CD4-positive, alpha-beta memory T cell (primary cell): ENCODE results near the gene EMC9. TPM values are rescaled to one million over a fixed set of nuclear protein-coding genes. Genes with fewer than 3 reads are reported as not detected.

Source experiments
- CTCF ChIA-PET: fragments of 350-600 bp; sonication (Branson Sonifier 250); formaldehyde crosslinking; loops from one replicate; lab custom pipeline; 2021; ENCODE audit warnings: inconsistent platforms; ENCODE audit not compliant: partially characterized antibody; lab: Charles Lee
- POLR2A ChIA-PET: fragments of 350-600 bp; sonication (Branson Sonifier 250); formaldehyde crosslinking; loops from one replicate; lab custom pipeline; 2021; ENCODE audit not compliant: partially characterized antibody; lab: Charles Lee
- DNase-seq, 5 donors: peaks; one replicate each; pipeline versions ENCODE4 v3.0.0 to v3.0.0-alpha.2; 2020 to 2022; ENCODE audit warnings: mixed read lengths in 1 of 5
- H3K27ac ChIP-seq: one replicate; pipeline ENCODE4 v1.7.0; 2013; ENCODE audit warnings: low read depth, low read length
- H3K27me3 ChIP-seq: 2 replicates; pipeline ENCODE4 v1.7.0; 2013; ENCODE audit warnings: mild to moderate bottlenecking, low read length, moderate library complexity; ENCODE audit not compliant: insufficient read depth
- H3K36me3 ChIP-seq: 2 replicates; pipeline ENCODE4 v1.7.0; 2013; ENCODE audit warnings: mild to moderate bottlenecking, low read length, moderate library complexity; ENCODE audit not compliant: insufficient read depth
- H3K4me1 ChIP-seq: 2 replicates; pipeline ENCODE4 v1.7.0; 2013; ENCODE audit warnings: mild to moderate bottlenecking, low read length, moderate library complexity; ENCODE audit not compliant: insufficient read depth
- H3K4me3 ChIP-seq, 2 donors: one replicate each; pipeline ENCODE4 v1.7.0; 2013; ENCODE audit warnings: low read length in 2 of 2, mild to moderate bottlenecking in 1 of 2
- H3K9me3 ChIP-seq, 2 donors: one replicate each; pipeline ENCODE4 v1.7.0; 2013; ENCODE audit warnings: low read length in 2 of 2, control low read depth in 1 of 2; ENCODE audit not compliant: control insufficient read depth in 1 of 2
- H3K27ac Mint-ChIP-seq, 7 donors: one replicate each; pipeline ENCODE4 v1.8.0; 2020 to 2021; ENCODE audit warnings: mixed read lengths in 7 of 7, mild to moderate bottlenecking in 6 of 7, inconsistent platforms in 3 of 7, moderate library complexity in 3 of 7
- H3K27me3 Mint-ChIP-seq, 2 donors: one replicate each; pipeline ENCODE4 v1.8.0; 2020 to 2021; ENCODE audit warnings: mixed read lengths in 2 of 2
- H3K36me3 Mint-ChIP-seq, 2 donors: one replicate each; pipeline ENCODE4 v1.8.0; 2020 to 2021; ENCODE audit warnings: mixed read lengths in 2 of 2, inconsistent platforms in 1 of 2, mild to moderate bottlenecking in 1 of 2
- H3K4me1 Mint-ChIP-seq, 4 donors: one replicate each; pipeline ENCODE4 v1.8.0; 2020 to 2021; ENCODE audit warnings: mixed read lengths in 4 of 4, mild to moderate bottlenecking in 1 of 4
- H3K4me3 Mint-ChIP-seq, 8 donors: one replicate each; pipeline ENCODE4 v1.8.0; 2020 to 2021; ENCODE audit warnings: mixed read lengths in 8 of 8, mild to moderate bottlenecking in 7 of 8, moderate library complexity in 6 of 8, inconsistent platforms in 3 of 8
- H3K9me3 Mint-ChIP-seq, 8 donors: one replicate each; pipeline ENCODE4 v1.8.0; 2020 to 2021; ENCODE audit warnings: mixed read lengths in 8 of 8, mild to moderate bottlenecking in 5 of 8, inconsistent platforms in 3 of 8, moderate library complexity in 1 of 8
- intact Hi-C: fragments of 100-400 bp; cut with micrococcal nuclease; formaldehyde crosslinking; loops from one replicate; pipeline ENCODE4 v1.15.1; 2023
- polyA plus RNA-seq, 2 donors: library from polyadenylated mRNA; unstranded; fragments of 300-500 nt; fragmentation: Illumina TruSeq; gene quantifications; one replicate each; pipeline ENCODE4 v1.2.3, GENCODE V29; 2021
- total RNA-seq, 2 experiments: library from RNA; stranded (reverse); gene quantifications; one replicate each; pipeline ENCODE4 v1.2.3, GENCODE V29; 2021

The EMC9 gene, protein sequence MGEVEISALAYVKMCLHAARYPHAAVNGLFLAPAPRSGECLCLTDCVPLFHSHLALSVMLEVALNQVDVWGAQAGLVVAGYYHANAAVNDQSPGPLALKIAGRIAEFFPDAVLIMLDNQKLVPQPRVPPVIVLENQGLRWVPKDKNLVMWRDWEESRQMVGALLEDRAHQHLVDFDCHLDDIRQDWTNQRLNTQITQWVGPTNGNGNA
- 10 to 100 TPM; 33.0 to 33.9 TPM for total RNA-seq
- 10 to 100 TPM; 11.4 to 13.6 TPM for polyA plus RNA-seq

DNA sequence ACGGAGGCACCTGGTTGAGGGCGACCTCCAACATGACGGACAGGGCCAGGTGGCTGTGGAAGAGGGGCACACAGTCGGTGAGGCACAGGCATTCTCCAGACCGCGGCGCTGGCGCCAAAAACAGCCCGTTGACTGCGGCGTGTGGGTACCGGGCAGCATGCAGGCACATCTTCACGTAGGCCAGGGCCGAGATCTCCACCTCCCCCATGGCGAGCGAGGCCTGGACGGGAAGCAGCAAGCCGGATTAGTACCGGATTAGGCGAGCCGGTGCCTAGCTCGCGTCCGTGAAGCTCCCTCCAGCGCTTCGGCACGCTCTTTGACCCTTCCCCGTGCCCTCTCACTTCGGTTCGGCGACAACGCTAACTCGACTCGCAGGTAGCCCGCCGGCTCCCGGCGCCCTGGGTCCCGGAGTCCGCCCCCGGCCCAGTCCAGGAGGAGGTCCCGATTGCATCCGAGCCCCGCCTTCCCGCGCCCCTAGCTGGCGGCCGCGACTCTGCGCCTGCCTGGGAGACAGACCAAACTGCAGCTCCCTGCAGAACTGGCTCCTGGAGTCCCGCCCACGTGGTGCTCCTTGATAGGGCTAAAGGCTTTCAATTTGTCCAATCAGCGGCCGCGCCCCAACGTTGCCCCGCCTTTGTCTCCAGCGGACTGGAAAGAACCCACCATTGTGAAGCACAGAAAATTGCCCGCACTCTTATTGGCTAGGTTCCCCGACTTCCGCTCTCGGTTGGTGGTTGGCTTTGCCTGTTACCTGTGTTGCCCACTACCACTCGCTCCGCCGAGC is at the start of gene EMC9:
EMC9 (minus strand) TSS at position 495 of the 784 bp plus-strand sequence; CDS start at position 208, 287 bp downstream.
- peaks cover 38 to 94% (median 61%) of the 10 kb centered on the region in 4 donors for H3K4me1 Mint-ChIP-seq
- DNase-seq, result peak; percentile 98 to 100 (median 99)
- H3K4me1 ChIP-seq, result peaks cover 74% of the 10 kb centered on the region
- H3K27me3 Mint-ChIP-seq, result no peaks in the 10 kb centered on the region
- peaks cover 0 to 2% (median 0%) of the 10 kb centered on the region in 8 donors for H3K9me3 Mint-ChIP-seq
- H3K27ac Mint-ChIP-seq, result peak within 1 kb of the TSS; percentile 76 to 95 (median 94)
- peak within 1 kb of the TSS; percentile 83 to 91 for H3K4me3 ChIP-seq
- intact Hi-C loops, result loop anchor here (1.0 to 10.0 kb wide), 5 partner anchors 20 to 92 kb away; partner anchors contain the start of genes CHMP4A, DCAF11, GMPR2 and IRF9
- H3K4me3 Mint-ChIP-seq, result peak within 1 kb of the TSS; percentile 85 to 97 (median 94)
- ChIA-PET CTCF (interaction anchor here (0.9 to 2.2 kb wide), 10 partner anchors 9 to 290 kb away, joined by 3 to 19 read pairs (median 4); partner anchors contain the start of genes DCAF11, IRF9, NRL and TINF2), POLR2A (interaction anchor here (0.6 to 16.1 kb wide), 23 partner anchors 9 to 170 kb away, joined by 3 to 347 read pairs (median 4); partner anchors contain the start of genes CHMP4A, DCAF11, IPO4 and IRF9)
- no peaks in the 10 kb centered on the region for H3K27me3 ChIP-seq
- H3K9me3 ChIP-seq, result no peaks in the 10 kb centered on the region
- H3K27ac ChIP-seq, result peak within 1 kb of the TSS; percentile 77
- peaks cover 28 to 67% of the 10 kb centered on the region in 2 donors for H3K36me3 Mint-ChIP-seq
- peaks cover 50% of the 10 kb centered on the region for H3K36me3 ChIP-seq

DNA sequence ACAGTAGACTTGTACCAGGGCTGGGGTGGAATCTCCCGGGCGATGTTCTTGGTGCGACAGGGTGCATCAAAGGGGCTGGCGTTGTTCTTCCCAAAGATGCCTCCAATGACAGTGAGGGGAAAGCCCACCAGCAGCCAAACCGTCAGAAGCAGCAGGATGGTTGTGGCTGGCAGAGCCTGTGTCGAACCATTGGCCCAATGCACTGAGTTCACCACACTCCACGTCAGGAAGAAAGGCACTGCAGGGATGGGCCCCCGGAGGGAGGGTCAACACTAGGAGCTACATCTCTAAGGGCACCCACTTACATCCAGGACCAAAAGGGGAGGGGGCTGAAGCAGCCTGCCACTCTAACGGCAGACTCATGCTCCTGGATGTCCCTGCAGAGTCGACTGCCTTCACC is 49.0 kb upstream of the EMC9 start:
- Histone ChIP-seq H3K27me3 (no peaks in the 10 kb centered on the region), H3K36me3 (peaks cover 28% of the 10 kb centered on the region), H3K4me3 (no peak overlapping the region), H3K4me1 (peaks cover 36% of the 10 kb centered on the region), H3K9me3 (no peaks in the 10 kb centered on the region), H3K27ac (no peak overlapping the region)
- peaks cover 32 to 69% (median 50%) of the 10 kb centered on the region in 4 donors for H3K4me1 Mint-ChIP-seq
- POLR2A ChIA-PET, result interaction anchor here (1.3 kb wide), 1 partner anchor 52 kb away, joined by 3 read pairs; the partner anchor contains the start of gene TINF2
- peak in 1 of 5 donors; percentile 37 for DNase-seq
- H3K36me3 Mint-ChIP-seq, result peaks cover 14 to 52% of the 10 kb centered on the region in 2 donors
- intact Hi-C loops, result no loop called here
- H3K27me3 Mint-ChIP-seq, result no peaks in the 10 kb centered on the region
- CTCF ChIA-PET, result interaction anchor here (1.1 to 1.4 kb wide), 2 partner anchors 29 to 118 kb away, joined by 3 read pairs; partner anchors contain the start of genes CIDEB and IRF9
- peak overlapping the region in 6 of 7 donors; percentile 32 to 96 (median 86) for H3K27ac Mint-ChIP-seq
- H3K9me3 Mint-ChIP-seq, result no peaks in the 10 kb centered on the region
- H3K4me3 Mint-ChIP-seq, result no peak overlapping the region

DNA sequence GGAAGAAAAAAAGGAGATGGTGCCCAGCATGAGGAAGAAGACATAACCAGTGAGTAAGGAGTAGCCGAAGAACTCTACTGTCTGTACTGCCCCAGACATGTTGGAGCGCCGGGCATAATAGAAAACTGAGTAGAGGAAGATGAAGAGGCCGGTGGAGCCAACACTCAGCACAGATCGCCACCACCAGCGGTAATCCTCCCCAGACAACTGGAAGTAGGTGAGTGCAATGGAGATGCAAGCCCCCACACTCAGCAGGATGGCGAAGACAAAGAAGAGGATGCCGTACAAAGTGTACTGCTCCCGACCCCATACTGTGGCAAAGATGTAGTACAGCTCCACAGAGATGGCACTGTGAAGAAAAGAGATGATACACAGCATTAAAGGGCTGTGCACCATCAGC is 48.1 kb upstream of the EMC9 start:
- Histone ChIP-seq H3K27ac (peak overlapping the region; percentile 80), H3K36me3 (peaks cover 38% of the 10 kb centered on the region), H3K4me1 (peaks cover 30% of the 10 kb centered on the region), H3K27me3 (no peaks in the 10 kb centered on the region), H3K4me3 (no peak overlapping the region), H3K9me3 (no peaks in the 10 kb centered on the region)
- POLR2A ChIA-PET, result interaction anchor here (0.9 to 5.6 kb wide), 21 partner anchors 10 to 150 kb away, joined by 3 to 75 read pairs (median 6); partner anchors contain the start of genes CHMP4A, DCAF11, GMPR2 and IRF9
- DNase-seq, result no peak
- CTCF ChIA-PET, result interaction anchor here (0.6 to 3.9 kb wide), 9 partner anchors 24 to 119 kb away, joined by 3 to 15 read pairs (median 4); partner anchors contain the start of genes CHMP4A, CIDEB, IRF9 and MDP1
- Mint-ChIP-seq H3K9me3 (no peaks in the 10 kb centered on the region), H3K27ac (peak overlapping the region; percentile 93 to 96 (median 96)), H3K27me3 (no peaks in the 10 kb centered on the region), H3K4me1 (peaks cover 26 to 63% (median 43%) of the 10 kb centered on the region in 4 donors), H3K36me3 (peaks cover 14 to 47% of the 10 kb centered on the region in 2 donors), H3K4me3 (peak overlapping the region in 1 of 8 donors; percentile 96)
- intact Hi-C loops, result loop anchor here (2.0 kb wide), 1 partner anchor 53 kb away; the partner anchor contains the start of gene TINF2

DNA sequence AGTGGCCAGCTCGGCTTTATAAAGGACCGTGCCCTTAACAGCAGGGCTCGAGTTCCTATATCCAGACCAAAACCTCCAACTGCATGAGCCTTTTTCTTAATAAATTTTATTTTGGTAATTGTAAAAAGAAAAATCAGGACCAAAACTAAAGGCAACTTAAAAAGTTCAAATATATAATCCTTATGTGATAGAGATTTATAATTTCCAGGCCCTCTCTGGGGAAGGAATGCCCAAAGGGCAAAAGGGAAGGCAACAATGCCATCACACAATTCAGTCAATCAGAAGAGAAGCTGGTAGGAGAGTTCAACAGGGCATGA is 47.6 kb upstream of the EMC9 start:
- Mint-ChIP-seq H3K4me3 (peak overlapping the region in 7 of 8 donors; percentile 91 to 96 (median 93)), H3K27me3 (no peaks in the 10 kb centered on the region), H3K27ac (peak overlapping the region; percentile 93 to 96 (median 96)), H3K36me3 (peaks cover 14 to 47% of the 10 kb centered on the region in 2 donors), H3K4me1 (peaks cover 22 to 59% (median 38%) of the 10 kb centered on the region in 4 donors), H3K9me3 (no peaks in the 10 kb centered on the region)
- Histone ChIP-seq H3K27me3 (no peaks in the 10 kb centered on the region), H3K4me1 (peaks cover 26% of the 10 kb centered on the region), H3K36me3 (peaks cover 42% of the 10 kb centered on the region), H3K4me3 (no peak overlapping the region), H3K27ac (peak overlapping the region; percentile 80), H3K9me3 (no peaks in the 10 kb centered on the region)
- ChIA-PET POLR2A (interaction anchor here (0.8 to 5.6 kb wide), 26 partner anchors 10 to 241 kb away, joined by 3 to 75 read pairs (median 5); partner anchors contain the start of genes CBLN3, CHMP4A, DCAF11 and EMC9), CTCF (interaction anchor here (0.6 to 3.9 kb wide), 10 partner anchors 25 to 119 kb away, joined by 3 to 15 read pairs (median 4); partner anchors contain the start of genes CHMP4A, CIDEB, IRF9 and MDP1)
- intact Hi-C loops, result loop anchor here (2.0 kb wide), 1 partner anchor 54 kb away; the partner anchor contains the start of gene TINF2
- DNase-seq, result no peak

DNA sequence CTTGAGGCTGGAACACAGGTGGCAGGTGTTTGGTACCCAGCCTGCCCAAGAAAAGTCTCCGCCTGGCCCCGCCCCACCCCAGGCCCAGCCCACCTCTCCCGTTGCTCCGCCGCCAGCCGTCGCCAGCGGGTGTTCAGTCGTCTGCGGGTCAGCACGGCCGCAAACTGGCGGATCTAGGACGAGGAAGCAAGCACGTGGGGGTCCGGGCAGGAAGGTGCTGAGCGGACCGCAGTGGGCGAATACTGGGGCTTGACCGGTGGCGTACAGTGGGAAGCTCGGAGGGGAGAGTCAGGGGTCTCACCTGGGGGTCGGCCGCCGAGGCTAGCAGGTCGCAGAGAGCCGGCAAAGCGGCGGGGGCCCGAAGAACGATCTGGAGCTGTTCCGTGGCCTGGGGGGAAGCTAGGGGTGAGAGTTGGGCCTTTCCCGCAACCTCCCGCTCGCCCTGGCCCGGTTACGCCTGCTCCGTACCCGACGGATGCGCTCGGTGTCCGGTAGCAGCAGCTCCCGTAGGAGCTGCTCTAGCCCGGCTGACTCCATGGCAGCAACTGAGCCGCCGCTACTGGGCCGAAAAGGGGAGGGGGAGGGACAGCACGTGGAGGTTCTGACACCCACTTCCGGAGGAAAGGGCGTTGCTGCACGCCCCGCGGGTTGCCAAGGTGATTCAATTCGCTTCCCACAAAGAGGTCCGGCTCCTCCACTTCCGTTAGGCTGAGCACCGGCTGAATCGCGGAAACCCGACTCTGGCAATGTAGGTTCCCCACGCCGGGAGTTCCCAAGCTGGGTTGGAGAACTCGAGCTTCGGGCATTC is 47.1 kb upstream of the EMC9 start, which contains the start of gene IPO4:
IPO4 (minus strand) TSS at position 566 of the 808 bp plus-strand sequence; CDS start at position 537, 29 bp downstream.
- Mint-ChIP-seq H3K4me1 (peaks cover 20 to 56% (median 36%) of the 10 kb centered on the region in 4 donors), H3K27ac (peak within 1 kb of the TSS; percentile 93 to 96 (median 96)), H3K36me3 (peaks cover 14 to 50% of the 10 kb centered on the region in 2 donors), H3K9me3 (no peaks in the 10 kb centered on the region), H3K27me3 (no peaks in the 10 kb centered on the region), H3K4me3 (peak within 1 kb of the TSS; percentile 90 to 96 (median 93))
- peak within 1 kb of the TSS; percentile 31 to 90 for H3K4me3 ChIP-seq
- DNase-seq, result peak; percentile 92 to 98 (median 95)
- POLR2A ChIA-PET, result interaction anchor here (0.8 to 5.6 kb wide), 28 partner anchors 10 to 241 kb away, joined by 3 to 75 read pairs (median 5); partner anchors contain the start of genes CBLN3, CHMP4A, DCAF11 and EMC9
- H3K4me1 ChIP-seq, result peaks cover 23% of the 10 kb centered on the region
- H3K9me3 ChIP-seq, result no peaks in the 10 kb centered on the region
- H3K27me3 ChIP-seq, result no peaks in the 10 kb centered on the region
- CTCF ChIA-PET, result interaction anchor here (0.6 to 3.9 kb wide), 9 partner anchors 25 to 82 kb away, joined by 3 to 15 read pairs (median 4); partner anchors contain the start of genes CHMP4A, IRF9, MDP1 and RNF31
- peak within 1 kb of the TSS; percentile 80 for H3K27ac ChIP-seq
- H3K36me3 ChIP-seq, result peaks cover 43% of the 10 kb centered on the region
- intact Hi-C loops, result loop anchor here (1.0 to 2.0 kb wide), 7 partner anchors 17 to 74 kb away; partner anchors contain the start of genes CHMP4A, DCAF11, GMPR2 and IRF9
